ENCODE results near the gene MAFG. TPM values are rescaled to one million over a fixed set of nuclear protein-coding genes. Genes with fewer than 3 reads are reported as not detected.

MAFG gene
- total RNA-seq, 2 experiments from 2014 or later = 22.7 to 33.6 TPM

DNA sequence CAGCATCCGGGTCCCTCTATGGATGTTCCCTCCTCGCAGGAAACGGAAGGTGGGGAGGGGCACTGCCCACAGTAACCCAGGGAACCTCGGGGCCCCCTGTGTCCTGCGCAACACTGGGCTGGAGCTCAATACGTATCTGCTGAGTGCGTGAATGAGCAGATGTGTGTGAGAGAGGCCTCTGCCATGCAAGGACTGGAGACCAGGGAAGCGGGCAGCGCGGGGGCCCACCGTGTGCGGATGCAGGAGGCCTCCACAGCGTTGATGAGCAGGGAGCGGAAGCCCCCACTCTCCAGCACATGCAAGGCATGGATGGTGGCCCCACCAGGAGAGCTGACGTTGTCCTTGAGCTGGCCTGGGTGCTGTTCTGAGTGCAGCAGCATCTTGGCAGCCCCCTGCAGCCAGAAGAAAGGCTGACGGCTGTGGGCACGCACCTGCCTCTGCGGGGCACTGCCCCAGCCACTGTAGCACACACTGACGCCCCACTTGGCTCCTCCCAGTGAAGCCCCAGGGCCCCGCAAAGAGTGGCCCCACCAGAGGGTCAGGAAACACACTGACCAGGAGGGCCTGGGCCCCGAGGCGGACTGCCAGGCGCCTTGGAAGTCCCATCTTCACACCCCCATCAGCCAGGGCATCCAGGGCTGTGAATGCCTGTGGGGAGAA is 6.7 kb upstream of the MAFG start:
- ChIA-PET POLR2A (interaction anchor here (0.5 kb wide), 2 partner anchors 33 to 56 kb away, joined by 3 to 5 read pairs; no protein-coding TSS in a partner anchor), CTCF (ENCODE audit: unreplicated experiment) (interaction anchor here (1.1 kb wide), 1 partner anchor 88 kb away, joined by 3 read pairs; the partner anchor contains the start of genes CENPX and LRRC45)
- Histone ChIP-seq H2AFZ (ENCODE audit: low read length) (no peak overlapping the region), H4K20me1 (ENCODE audit: insufficient read depth, low read length) (no peaks in the 10 kb centered on the region), H3K4me3 (ENCODE audit: low read depth, low read length, poor library complexity, severe bottlenecking) (no peak overlapping the region), H3K4me2 (ENCODE audit: low read length) (no peak overlapping the region), H3K9me3 (ENCODE audit: low read length) (no peaks in the 10 kb centered on the region), H3K36me3 (ENCODE audit: insufficient read depth, low read length) (peaks cover 30% of the 10 kb centered on the region), H3K9me2 (ENCODE audit: insufficient read depth, low read length) (no peaks in the 10 kb centered on the region), H3K27ac (ENCODE audit: low read depth, low read length, poor library complexity, severe bottlenecking) (no peak overlapping the region), H3K4me1 (ENCODE audit: insufficient read depth, low read length, poor library complexity, severe bottlenecking) (peaks cover 23% of the 10 kb centered on the region), H3K79me2 (ENCODE audit: insufficient read depth, low read depth, low read length) (peaks cover 6% of the 10 kb centered on the region; the same call in 1 of the 2 replicates)
- no TSS peak for BruUV-seq (replicated peaks)
- intact Hi-C loops (cut with micrococcal nuclease; ENCODE audit: unreplicated experiment) = no loop called here
- DNase-seq (ENCODE audit: low spot score) = no peak
- TF ChIP-seq, protein P1, sequence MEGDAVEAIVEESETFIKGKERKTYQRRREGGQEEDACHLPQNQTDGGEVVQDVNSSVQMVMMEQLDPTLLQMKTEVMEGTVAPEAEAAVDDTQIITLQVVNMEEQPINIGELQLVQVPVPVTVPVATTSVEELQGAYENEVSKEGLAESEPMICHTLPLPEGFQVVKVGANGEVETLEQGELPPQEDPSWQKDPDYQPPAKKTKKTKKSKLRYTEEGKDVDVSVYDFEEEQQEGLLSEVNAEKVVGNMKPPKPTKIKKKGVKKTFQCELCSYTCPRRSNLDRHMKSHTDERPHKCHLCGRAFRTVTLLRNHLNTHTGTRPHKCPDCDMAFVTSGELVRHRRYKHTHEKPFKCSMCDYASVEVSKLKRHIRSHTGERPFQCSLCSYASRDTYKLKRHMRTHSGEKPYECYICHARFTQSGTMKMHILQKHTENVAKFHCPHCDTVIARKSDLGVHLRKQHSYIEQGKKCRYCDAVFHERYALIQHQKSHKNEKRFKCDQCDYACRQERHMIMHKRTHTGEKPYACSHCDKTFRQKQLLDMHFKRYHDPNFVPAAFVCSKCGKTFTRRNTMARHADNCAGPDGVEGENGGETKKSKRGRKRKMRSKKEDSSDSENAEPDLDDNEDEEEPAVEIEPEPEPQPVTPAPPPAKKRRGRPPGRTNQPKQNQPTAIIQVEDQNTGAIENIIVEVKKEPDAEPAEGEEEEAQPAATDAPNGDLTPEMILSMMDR (conservative IDR thresholded peaks at IDR 0.05; ENCODE audit: low read length) = no peak
- TF ChIP-seq EZH2phosphoT487 (IDR thresholded peaks at IDR 0.05; ENCODE audit: borderline replicate concordance, low read depth, low read length) = no peak

DNA sequence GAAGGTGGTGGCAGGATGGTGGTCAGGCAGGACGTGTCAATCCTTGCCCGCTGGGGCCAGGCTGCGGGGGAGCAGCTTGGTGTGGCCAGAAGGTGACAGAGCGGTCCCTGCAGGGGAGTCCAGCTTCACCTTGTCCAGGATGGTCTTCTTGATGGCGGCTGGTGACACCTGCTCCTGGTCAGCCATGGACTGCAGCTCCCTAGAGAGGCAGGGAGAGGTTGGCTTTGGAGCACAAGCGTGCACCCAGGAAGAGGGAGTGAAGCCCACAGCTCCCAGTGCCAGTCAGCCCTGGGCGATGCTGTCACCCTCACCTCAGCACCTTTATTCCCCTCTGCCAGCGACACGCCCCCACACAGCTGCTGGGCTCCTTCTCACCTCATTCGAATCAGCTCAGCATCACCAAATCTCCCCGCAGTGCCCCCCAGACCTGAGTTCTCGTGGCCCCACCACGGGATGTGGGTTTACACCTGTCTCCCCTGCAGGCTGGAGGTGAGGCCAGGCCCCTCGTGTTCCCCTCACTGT is 5.7 kb upstream of the MAFG start:
- intact Hi-C loops (cut with micrococcal nuclease; ENCODE audit: unreplicated experiment) = no loop called here
- no peak for TF ChIP-seq EZH2phosphoT487 (IDR thresholded peaks at IDR 0.05; ENCODE audit: borderline replicate concordance, low read depth, low read length)
- TF ChIP-seq, protein P1 (conservative IDR thresholded peaks at IDR 0.05; ENCODE audit: low read length) = no peak
- peaks cover 29% of the 10 kb centered on the region for H3K4me1 ChIP-seq (ENCODE audit: insufficient read depth, low read length, poor library complexity, severe bottlenecking)
- H2AFZ ChIP-seq (ENCODE audit: low read length) = no peak overlapping the region
- POLR2A ChIA-PET = interaction anchor here (0.5 to 0.6 kb wide), 2 partner anchors 34 to 121 kb away, joined by 3 read pairs; no protein-coding TSS in a partner anchor
- peaks cover 30% of the 10 kb centered on the region for H3K36me3 ChIP-seq (ENCODE audit: insufficient read depth, low read length)
- CTCF ChIA-PET (ENCODE audit: unreplicated experiment) = no interaction called here
- no peaks in the 10 kb centered on the region for H3K9me2 ChIP-seq (ENCODE audit: insufficient read depth, low read length)
- no peaks in the 10 kb centered on the region for H4K20me1 ChIP-seq (ENCODE audit: insufficient read depth, low read length)
- H3K9me3 ChIP-seq (ENCODE audit: low read length) = no peaks in the 10 kb centered on the region
- no peak overlapping the region for H3K4me3 ChIP-seq (ENCODE audit: low read depth, low read length, poor library complexity, severe bottlenecking)
- H3K79me2 ChIP-seq (ENCODE audit: insufficient read depth, low read depth, low read length) = peaks cover 6% of the 10 kb centered on the region; the same call in 1 of the 2 replicates
- BruUV-seq (replicated peaks) = no TSS peak
- no peak overlapping the region for H3K4me2 ChIP-seq (ENCODE audit: low read length)
- no peak overlapping the region for H3K27ac ChIP-seq (ENCODE audit: low read depth, low read length, poor library complexity, severe bottlenecking)
- DNase-seq (ENCODE audit: low spot score) = no peak

Measured in OCI-LY7 (cell line).